ENCODE data around the gene GNG7.

- TF ChIP-seq CTCF (IDR thresholded peaks at IDR 0.05) (no peak), POLR2A (IDR thresholded peaks at IDR 0.05) (no peak)
Measured at GRCh38 chr19:2560369-2560768, 142.1 kb downstream of the GNG7 start.

Measured in adrenal gland (tissue), 5 donors.